GM21526 (cell line): ENCODE measurements around the gene COL23A1.
"Not testable (repeated sequence)": the region's sequence is repeated elsewhere in the genome, so short reads cannot be mapped to it uniquely, and the experiment has no call there.

Experiments used
- ATAC-seq: cut with Tn5 transposase; IDR thresholded peaks from one replicate; pipeline ENCODE4 v1.9.1; 2021; ENCODE audit warnings: moderate library complexity; ENCODE audit not compliant: unreplicated experiment, low FRiP score

The COL23A1 gene

DNA sequence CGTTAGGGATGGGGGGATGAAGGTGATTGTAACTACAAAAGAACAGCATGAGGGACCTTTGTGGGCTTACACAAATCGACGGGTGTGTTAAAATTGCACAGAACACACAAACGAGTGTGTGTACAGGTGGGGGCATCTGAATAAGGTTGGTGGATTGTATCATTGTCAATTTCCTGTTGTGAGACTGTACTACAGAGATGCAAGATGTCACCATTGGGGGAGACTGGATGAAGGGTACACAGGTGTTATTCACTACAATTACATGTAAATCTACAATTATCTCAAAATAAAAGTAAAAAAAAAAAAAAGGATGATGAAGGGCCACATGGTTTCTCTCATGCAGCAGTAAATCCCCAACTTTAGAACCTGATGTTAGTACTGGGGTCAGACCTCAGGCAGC, 326.1 kb downstream of the COL23A1 start:
- no peak for ATAC-seq

DNA sequence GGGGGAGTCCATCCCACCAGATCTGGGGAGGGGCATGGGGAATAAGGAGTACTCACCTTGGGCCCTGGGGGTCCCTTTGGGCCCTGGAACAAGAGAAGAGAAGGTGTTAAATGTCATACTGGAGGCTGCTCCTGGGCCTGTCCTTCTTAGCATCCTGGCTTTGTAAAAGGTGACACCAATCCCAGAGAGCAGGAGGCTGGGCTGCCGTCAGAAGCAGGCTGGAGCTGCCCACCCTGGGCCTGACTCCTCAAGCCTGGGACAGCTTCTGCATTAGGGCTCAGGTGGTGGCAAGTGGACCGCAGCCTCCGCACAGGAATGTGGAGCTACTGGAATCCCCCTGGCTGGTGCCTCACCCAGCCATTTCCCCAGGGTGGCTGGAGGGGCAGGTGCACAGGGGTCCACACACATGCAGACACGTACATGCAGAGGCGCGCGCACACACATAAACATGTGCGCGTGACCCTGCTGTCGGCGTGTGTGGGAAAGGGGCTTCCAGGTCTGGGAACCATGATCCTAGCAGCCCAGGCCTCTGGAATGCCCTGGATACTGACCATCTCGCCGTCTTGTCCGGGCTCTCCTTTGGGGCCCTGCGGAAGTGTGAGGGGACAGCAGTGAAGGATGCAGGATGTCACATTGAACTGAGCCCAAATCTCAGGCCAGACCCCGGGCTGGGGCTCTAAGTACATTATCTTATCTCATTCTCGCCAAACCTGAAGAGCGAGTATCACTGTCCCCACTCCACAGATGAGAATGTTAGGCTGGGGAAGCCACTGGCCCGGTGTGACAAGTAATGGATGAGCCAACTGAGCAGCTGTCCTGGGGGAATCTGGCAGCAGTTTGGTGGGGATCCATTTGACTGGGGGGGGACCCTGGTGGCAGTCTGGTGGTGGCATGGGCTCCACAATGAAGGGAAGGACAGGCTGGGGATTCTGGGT, 328.3 kb downstream of the COL23A1 start:
- no peak for ATAC-seq

DNA sequence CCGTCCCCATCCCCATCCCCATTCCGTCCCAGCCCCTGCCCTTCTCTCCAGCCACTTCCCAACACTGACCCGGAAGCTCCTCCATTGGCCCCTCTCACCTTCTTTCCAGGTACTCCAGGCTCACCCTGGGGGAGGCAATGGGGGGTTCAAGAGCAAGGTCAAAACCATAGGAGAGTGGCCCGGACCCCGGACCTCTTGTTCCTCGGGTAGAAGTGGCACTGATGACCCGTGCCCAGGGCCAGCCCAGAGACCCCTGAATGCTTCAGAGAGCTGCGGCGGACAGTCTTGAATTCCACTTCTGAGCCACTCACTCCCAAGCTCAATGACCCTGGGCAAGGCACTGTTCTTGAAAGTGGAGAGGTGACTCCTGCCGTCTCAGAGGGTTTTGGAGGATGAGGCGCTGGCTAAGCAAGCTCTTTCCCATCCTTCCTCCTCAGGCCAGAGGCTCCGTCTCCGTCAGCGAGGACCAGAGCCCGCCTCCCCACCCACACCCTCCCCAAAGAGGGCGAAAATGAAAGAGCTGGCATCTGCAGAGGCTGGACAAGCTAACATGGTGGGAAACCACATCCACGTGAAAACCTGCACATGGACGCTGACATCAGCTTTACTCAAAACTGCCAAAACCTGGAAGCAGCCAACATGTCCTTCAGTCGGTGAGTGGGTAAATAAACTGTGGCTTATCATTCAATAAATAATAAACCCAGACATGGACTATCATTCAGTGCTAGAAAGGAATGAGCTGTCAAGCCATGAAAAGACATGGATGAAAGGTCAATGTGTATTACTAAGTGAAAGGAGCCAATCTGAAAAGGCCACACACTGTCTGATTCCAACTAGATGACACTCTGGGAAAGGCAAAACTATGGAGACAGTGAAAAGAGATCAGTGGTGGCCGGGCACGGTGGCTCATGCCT, 330.3 kb downstream of the COL23A1 start:
- ATAC-seq: no peak

DNA sequence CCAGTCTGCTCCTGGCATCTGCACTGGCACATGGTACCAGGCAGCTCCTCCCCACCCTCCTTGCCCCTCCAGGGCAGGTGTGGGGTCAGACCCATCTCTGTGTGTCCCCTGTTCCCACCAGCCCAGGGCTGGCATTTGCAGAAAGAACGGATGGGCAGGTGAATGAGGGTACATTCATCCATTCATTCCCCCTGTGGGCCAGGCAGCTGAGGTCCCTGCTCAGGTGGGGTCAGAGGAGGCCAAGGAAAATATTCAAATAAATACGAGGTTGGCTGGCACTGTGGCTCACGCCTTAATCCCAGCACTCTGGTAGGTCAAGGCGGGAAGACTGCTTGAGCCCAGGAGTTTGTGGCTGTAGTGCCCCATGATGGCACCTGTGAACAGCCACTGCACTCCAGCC, 332.5 kb downstream of the COL23A1 start:
- ATAC-seq: no peak

DNA sequence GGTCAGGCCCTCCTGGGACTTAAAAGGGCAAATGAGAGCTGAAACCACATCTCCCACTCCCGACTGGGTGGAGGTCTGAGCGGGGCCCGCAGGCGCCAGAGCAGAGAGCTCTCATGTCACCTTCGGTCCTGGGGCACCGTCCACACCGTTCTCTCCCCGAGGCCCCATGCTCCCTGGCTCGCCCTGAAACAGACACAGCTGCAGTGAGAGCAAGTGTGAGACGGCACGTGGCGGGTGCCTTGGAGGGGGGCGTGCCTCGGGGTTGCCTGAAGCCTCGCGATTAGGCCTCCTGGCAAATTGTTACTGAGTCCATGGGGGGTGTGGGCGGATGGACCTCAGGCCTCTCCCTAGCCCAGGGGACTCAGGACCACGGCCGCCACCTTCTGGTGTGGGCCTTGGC, 333.4 kb downstream of the COL23A1 start:
- ATAC-seq: no peak

DNA sequence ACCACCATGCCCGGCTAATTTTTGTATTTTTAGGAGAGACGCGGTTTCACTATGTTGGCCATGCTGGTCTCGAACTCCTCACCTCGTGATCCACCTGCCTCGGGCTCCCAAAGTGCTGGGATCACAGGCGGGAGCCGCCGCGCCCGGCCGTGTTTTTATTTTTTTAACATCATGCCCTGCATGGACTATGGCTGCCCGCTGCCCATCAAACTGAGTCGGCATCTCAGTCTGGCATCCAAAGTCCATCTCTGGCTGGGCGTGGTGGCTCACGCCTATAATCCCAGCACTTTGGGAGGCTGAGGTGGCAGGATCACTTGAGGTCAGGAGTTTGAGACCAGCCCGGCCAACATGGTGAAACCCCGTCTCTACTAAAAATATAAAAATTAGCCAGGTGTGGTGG, 336.6 kb downstream of the COL23A1 start:
- ATAC-seq: not testable (repeated sequence)

DNA sequence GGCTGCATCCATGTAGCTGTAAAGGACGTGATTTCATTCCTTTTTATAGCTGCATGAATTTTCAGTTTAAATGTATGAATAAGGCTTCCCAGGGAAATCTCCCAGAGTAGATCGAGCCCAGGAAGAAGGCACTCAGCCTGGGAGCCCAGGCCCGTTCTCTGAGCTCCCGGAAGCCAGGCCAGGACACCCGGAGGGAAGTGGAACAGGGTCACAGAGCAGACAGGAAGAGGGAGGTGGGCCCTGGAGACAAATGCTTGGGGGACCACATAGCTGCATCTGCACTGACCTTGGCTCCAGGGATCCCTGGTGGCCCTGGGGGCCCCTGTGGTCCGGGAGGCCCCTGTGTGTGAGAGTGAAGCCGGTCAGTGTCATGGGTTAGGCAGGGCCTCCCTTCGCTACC, 337.9 kb downstream of the COL23A1 start:
- ATAC-seq: no peak

DNA sequence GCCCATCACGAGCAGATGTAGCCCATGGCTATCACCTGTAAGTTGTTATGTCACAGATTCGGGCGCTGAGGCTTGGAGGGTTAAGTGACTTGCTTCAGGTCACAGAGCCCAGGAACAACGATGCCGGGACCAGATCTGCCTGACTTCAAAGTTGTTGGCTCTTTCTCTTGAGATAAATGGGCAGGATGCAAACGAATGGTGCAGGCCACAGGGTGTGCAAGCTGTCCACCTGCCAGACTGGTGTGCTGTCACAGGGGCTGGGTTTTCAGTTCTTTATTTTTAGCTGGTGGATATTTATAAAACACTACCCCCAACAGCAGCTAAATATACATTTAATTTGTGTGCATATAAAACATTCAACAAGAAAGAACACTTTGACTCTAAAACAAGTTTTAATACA, 339.9 kb downstream of the COL23A1 start:
- no peak for ATAC-seq

DNA sequence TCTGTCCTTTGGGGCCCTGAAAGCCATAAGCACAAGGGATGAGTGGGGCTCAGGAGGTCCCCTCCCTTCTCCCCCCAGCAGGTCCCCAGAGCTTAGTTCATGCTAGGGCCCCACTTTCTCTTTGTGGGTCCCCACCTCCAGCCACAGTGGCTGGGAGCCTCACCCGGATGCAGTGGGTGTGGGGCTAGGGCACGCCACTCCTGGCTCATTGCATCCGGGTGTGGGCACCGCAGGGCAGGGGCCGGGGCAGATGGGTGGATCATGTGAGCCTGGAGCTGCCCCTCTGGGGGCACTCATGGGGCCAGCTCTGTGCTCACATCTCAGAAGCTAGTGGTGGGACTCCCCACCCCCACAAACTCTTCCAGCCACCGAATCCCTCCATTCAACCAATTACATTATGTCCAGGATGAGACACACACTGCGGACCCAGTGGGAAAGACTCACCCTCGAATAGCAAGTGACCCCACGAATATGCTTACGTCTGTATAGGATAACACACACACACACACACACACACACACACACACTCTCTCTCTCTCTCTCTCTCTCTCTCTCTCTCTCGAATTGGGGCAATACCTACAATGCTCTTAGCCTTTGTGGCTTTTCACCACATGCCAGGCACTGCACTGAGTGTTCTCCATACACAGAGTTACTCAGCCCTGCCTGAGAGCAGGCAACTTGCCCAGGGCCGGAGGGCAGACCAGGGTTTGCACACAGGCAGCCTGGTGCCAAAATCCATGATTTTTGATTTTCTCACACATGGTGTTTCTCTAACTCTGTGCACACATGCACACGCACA, 340.8 kb downstream of the COL23A1 start:
- ATAC-seq: no peak

DNA sequence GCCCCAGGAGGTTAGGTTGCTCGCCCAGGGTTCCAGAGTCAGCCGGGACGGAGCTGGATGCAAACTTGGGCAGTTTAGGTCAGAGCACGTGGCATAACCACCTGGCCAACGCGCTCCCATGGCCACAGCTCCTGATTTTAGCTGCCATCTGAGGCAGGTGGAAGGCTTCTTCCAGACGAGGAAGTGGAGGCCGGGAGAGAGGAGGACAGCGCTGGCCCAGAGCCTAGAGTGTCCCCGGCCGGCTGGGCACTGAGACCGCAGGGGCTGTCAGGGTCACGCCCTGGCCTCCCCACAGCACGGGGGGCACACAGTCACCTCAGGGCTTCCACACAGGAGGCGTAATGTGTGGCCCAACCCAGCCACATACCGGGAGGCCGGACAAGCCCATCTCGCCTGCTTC, 341.4 kb downstream of the COL23A1 start:
- no peak for ATAC-seq

DNA sequence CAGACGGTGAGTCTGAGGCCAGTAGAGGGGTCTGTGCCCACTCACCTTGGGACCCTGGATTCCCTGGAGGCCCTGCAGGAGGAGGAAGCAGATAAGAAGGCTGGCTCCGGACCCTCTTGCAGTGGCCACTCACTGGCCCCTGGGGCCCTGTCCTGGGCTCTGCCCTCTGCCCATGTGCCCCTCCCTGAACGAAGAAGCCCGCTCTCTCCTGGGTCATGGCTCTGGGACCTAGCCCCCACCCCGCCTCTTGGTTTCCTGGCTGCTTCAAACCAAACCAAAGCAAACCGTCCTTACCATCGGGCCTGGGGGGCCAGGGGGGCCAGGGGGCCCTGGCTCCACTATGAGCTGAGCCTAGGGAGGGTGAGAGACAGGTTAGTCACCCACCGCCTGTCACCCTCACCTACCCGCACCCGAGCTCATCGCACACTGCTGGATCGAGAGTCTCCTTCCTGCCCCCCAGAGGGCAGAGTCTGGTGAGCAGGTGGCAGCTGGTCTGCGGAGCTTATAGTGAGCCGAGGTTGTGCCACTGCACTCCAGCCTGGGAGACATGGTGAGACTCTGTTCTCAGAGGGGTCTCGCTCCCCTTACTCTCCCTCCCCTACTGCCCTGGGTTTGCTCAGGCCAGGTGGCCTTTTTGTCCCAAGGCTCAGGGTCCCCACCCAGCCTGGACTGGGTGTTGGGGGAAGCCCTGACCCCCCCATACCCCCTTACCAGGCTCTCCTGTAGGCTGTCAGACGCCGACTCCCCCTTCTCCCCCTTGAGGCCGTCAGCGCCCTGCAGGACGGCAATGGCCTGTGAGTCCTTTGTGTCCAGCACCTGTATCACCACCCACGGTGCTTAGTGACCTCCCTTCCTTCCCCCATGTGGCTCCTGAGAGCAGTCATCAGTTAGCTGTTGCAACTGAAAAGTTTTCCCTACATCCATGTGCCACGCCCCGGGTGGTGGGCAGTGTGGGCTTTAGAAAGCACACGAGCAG, 342.4 kb downstream of the COL23A1 start:
- no peak for ATAC-seq

DNA sequence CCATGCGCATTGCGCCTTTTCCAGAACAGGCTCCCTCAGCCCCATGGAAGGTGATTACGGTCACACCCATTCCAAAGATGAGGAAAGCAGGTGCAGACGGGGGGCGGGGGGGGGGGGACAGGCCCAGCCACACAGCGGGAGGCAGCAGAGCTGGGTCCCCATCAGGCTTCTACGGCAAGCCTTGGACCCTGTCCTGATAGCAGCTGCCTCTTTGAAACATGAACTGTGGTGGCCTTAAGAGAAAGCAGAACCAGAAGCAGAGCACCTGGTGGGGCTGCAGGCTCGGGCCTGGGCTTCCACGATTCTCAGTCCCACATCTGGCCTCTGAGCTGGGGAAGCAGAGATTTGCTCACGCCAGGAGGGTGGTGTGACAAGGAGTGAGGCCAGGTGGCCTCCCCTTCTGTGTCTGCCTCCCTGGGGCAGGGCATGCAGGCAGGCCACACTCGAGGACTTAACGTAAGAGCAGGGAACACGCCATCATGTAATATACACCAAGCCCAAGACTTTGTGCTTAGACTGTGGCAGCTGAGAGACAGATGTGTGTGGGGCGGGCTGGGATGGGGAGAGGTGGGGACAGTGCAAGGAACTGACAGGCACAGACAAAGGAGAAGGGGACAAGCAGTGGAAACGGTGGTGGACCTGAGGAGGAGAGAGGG, 343.4 kb downstream of the COL23A1 start:
- ATAC-seq: peak; percentile 39

DNA sequence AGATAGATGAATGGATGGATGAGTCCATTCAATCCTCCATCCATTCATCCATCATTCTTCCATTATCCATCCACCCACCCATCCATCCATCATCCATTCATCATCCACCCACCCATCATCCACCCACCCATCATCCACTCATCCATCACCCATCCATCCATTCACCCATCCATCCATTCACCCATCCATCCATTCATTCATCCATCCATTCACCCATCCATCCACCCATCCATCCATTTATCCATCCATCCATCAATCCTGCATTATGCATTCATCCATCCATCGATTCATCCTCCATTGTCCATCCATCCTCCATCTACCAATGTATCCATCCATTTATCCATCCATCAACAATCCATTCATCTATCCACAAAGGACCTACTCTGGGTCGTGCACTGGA, 344.8 kb downstream of the COL23A1 start:
- no peak for ATAC-seq

DNA sequence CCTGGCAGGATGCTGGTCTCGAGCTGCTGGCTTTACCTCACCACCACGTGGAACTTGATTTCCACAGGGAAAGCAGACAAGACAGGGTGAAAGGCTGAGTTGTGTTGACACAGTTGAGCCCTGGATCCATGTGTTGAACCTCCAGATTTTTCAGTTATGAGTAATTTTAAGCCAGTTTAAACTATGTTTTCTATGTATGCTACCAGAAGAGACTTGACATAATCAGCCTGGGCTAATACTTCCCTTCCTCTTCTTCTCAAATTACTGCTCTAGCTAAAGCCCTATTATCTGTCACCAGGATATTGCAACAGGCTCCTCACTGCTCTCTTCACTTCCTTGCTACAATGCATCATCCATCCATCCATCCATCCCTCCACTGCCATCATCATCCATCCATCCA, 345.6 kb downstream of the COL23A1 start:
- no peak for ATAC-seq

DNA sequence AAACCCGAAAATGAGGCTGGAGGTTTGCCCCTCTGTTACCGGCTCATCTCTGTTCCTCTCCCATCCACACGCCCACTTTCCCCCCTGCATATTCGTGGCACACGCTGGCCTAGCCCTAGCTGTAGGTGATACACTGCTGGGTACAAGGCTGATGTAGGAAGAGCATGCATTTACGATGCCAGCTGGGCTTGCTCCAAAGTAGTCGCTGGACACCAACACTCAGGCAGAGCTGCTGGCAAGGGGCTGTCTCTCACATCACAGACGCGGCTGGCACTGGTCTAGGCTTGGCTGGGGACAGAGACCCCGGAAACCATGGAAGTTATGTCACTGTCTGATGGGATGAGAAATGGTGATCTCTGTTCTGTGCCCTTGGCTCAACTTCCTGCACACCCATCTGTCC, 347.8 kb downstream of the COL23A1 start:
- no peak for ATAC-seq

DNA sequence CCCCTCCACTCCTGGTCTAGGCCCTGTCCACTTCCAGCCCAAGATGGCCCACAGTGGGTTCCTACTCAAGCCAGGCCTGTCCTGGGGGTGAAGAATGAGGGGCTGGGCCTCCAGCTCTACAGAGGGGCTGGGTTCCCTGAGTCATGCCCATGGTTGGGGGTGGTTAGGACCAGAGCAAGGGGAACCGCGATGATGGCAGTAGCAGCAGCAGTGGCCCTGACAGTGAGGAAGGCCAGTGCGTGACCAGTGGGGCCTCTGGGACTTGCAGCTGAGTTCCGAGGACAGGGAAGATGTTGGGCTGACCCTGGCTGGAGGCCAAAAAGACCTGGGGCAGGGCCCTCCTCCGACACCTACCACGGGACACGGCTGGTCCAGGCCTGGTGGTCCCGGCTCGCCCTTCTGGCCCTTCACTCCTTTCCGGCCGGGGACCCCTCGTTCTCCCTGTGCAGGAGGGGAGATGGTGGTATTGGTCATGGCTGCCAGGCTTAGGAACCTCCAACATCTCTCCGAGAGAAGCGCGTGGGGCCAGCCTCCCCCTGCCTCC, 348.4 kb downstream of the COL23A1 start:
- no peak for ATAC-seq

DNA sequence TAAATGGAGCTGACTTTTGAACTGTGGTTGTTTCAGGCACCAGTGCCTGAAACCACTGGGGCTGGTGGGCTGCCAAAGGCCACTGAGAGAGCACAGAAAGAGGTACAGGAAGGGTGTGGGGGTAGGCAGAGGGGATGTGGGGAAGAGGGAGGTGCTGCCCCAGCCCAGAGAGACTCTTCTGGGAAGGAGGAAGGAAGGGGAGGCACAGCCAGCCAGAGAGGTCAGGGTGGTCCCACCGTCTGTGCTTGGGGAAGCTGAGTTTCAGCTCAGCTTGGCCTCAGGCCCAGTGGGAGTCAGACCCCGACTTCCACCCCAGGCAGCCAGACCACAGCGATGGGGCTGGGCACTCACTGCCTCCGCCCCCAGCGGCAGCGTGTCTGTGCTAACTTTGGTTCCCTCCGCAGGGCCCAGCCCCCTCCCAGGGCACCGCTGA, 348.9 kb downstream of the COL23A1 start:
- ATAC-seq: no peak

DNA sequence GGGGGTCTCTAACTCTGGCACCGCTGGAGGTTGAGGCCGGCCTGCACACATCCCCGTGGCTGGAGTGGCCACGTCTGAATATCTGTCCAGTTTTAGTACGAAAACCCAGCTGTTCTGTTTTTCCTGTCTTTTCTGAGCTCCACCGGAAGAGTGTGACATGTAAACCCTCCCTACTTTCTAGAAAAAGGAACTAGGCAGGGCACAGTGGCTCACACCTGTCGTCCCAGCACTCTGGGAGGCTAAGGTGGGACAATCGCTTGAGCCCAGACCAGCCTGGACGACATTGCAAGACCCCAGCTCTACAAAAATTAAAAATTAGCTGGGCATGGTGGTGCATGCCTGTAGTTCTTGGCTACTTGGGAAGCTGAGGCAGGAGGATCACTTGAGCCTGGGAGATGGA, 349.4 kb downstream of the COL23A1 start:
- no peak for ATAC-seq

DNA sequence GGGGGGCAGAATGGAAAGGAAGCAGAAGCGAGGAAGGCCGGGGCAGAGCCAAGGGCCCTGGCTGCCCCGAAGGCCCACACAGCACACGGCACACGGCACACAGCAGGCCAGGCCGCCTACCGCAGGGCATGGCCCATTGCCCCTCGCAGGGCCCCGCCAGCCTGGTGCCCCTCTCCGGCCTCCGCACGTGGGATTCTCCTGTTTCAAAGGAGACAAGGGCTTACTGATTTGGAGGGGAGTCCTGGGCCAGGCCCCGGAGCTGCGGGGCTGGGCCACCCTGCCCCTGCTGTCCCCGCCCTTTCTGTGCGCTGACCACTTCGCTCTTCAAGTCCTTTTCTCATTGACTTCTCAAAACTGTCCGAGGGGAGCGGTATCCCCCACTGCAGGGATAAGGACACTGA, 349.9 kb downstream of the COL23A1 start:
- no peak for ATAC-seq
